ENCODE measurements around the gene BEND3. TPM values are rescaled to one million over a fixed set of nuclear protein-coding genes. Genes with fewer than 3 reads are reported as not detected.
"Not testable (repeated sequence)": the region's sequence is repeated elsewhere in the genome, so short reads cannot be mapped to it uniquely, and the experiment has no call there.

BEND3 gene
- 24.1 and 24.9 TPM in 2 replicates for total RNA-seq
- long read RNA-seq, partial matches to known transcripts, result 0 of 23 reads
- long read RNA-seq, other reads (novel, unspliced or antisense), result 23 of 23 reads

GRCh38 chr6:107114926-107115694 is at the start of gene BEND3:
Gene BEND3 (minus strand): TSS chr6:107115515. CDS start chr6:107099285, 16,230 bp downstream.
- peak within 1 kb of the TSS; percentile 99 for H3K4me3 Mint-ChIP-seq
- peak within 1 kb of the TSS; percentile 67 for H3K27ac Mint-ChIP-seq (ENCODE audit: unreplicated experiment)
- peaks cover 6% of the 10 kb centered on the region for H3K27me3 Mint-ChIP-seq (ENCODE audit: low read depth)
- peak; percentile 29 for DNase-seq (ENCODE audit: low read depth, low spot score)
- peaks cover 29% of the 10 kb centered on the region for H3K4me1 Mint-ChIP-seq
- no peaks in the 10 kb centered on the region for H3K9me3 Mint-ChIP-seq
- TF ChIP-seq CTCF (conservative IDR thresholded peaks at IDR 0.05), result peak; percentile 23
- H3K36me3 Mint-ChIP-seq (ENCODE audit: low read depth), result no peaks in the 10 kb centered on the region

- not testable (repeated sequence) for H3K9me3 Mint-ChIP-seq; H3K27me3 Mint-ChIP-seq (ENCODE audit: low read depth); DNase-seq (ENCODE audit: low read depth, low spot score); H3K27ac Mint-ChIP-seq (ENCODE audit: unreplicated experiment); H3K4me1 Mint-ChIP-seq; H3K4me3 Mint-ChIP-seq
- H3K36me3 Mint-ChIP-seq (ENCODE audit: low read depth), result peaks cover 11% of the 10 kb centered on the region
These were observed 49.0 kb upstream of the BEND3 start for GRCh38 chr6:107164299-107164698.

- H3K4me3 Mint-ChIP-seq, result no peak overlapping the region
- no peaks in the 10 kb centered on the region for H3K36me3 Mint-ChIP-seq (ENCODE audit: low read depth)
- H3K27ac Mint-ChIP-seq (ENCODE audit: unreplicated experiment), result peak overlapping the region; percentile 43
- peaks cover 4% of the 10 kb centered on the region for H3K9me3 Mint-ChIP-seq
- no peak for DNase-seq (ENCODE audit: low read depth, low spot score)
- peaks cover 9% of the 10 kb centered on the region for H3K4me1 Mint-ChIP-seq
- no peaks in the 10 kb centered on the region for H3K27me3 Mint-ChIP-seq (ENCODE audit: low read depth)
- no peak for TF ChIP-seq CTCF (conservative IDR thresholded peaks at IDR 0.05)
These were observed 46.2 kb upstream of the BEND3 start for GRCh38 chr6:107161521-107161920.

- Mint-ChIP-seq H3K27me3 (ENCODE audit: low read depth) (no peaks in the 10 kb centered on the region), H3K4me1 (peaks cover 22% of the 10 kb centered on the region), H3K4me3 (no peak overlapping the region), H3K27ac (ENCODE audit: unreplicated experiment) (no peak overlapping the region), H3K9me3 (peaks cover 1% of the 10 kb centered on the region), H3K36me3 (ENCODE audit: low read depth) (no peaks in the 10 kb centered on the region)
- DNase-seq (ENCODE audit: low read depth, low spot score), result no peak
- no peak for TF ChIP-seq CTCF (conservative IDR thresholded peaks at IDR 0.05)
These were observed 41.3 kb upstream of the BEND3 start for GRCh38 chr6:107156617-107157016.

- Mint-ChIP-seq H3K36me3 (ENCODE audit: low read depth) (no peaks in the 10 kb centered on the region), H3K4me3 (no peak overlapping the region), H3K4me1 (peaks cover 22% of the 10 kb centered on the region), H3K27me3 (ENCODE audit: low read depth) (no peaks in the 10 kb centered on the region), H3K27ac (ENCODE audit: unreplicated experiment) (peak overlapping the region; percentile 95), H3K9me3 (no peaks in the 10 kb centered on the region)
- DNase-seq (ENCODE audit: low read depth, low spot score), result no peak
- TF ChIP-seq CTCF (conservative IDR thresholded peaks at IDR 0.05), result no peak
These were observed 39.5 kb upstream of the BEND3 start for GRCh38 chr6:107154801-107155160.

- Mint-ChIP-seq H3K4me3 (no peak overlapping the region), H3K27ac (ENCODE audit: unreplicated experiment) (peak overlapping the region; percentile 95), H3K36me3 (ENCODE audit: low read depth) (no peaks in the 10 kb centered on the region), H3K4me1 (peaks cover 22% of the 10 kb centered on the region), H3K9me3 (no peaks in the 10 kb centered on the region), H3K27me3 (ENCODE audit: low read depth) (no peaks in the 10 kb centered on the region)
- TF ChIP-seq CTCF (conservative IDR thresholded peaks at IDR 0.05), result no peak
- DNase-seq (ENCODE audit: low read depth, low spot score), result peak; percentile 14
These were observed 39.0 kb upstream of the BEND3 start for GRCh38 chr6:107154131-107154800.
